GM12874 (cell line): ENCODE measurements around the gene ATG7.

ENCODE experiments used
- TF ChIP-seq, protein P1 (sequence below): IDR thresholded peaks from 2 replicates; pipeline ENCODE4 v1.5.1; 2011; ENCODE audit warnings: low read depth, mild to moderate bottlenecking, control low read depth, low read length, moderate library complexity; ENCODE audit not compliant: insufficient read depth

ATG7 gene

DNA sequence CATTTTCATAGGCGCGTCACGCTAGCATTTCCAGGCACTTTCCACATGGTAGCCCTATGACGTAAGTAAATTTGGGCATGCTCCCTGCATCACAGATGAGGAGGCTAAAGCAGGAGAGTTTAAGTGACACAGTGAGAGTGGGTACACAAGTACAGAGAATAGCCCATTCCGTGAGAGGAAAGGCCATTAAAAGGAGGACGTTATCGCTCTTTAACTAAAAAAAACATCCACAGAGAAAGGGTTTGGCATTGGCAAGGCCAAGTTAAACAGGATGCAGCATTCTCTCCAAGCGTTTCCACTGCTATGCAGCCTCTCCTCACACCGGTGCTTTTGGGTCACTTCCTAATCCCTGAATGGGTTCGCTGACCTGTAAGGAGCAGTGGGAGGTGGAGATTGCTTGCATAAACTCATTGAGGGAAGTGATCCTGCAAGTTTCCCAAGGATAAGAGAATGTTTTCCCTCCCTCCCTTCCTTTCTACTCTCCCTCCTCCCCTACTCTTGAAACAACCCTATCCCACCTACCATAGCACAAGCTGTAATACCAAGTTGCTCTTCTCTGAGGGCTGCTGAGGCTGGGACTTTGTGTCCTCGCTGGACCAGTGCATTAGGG lies 223.9 kb downstream of the ATG7 start:
- TF ChIP-seq, protein P1, sequence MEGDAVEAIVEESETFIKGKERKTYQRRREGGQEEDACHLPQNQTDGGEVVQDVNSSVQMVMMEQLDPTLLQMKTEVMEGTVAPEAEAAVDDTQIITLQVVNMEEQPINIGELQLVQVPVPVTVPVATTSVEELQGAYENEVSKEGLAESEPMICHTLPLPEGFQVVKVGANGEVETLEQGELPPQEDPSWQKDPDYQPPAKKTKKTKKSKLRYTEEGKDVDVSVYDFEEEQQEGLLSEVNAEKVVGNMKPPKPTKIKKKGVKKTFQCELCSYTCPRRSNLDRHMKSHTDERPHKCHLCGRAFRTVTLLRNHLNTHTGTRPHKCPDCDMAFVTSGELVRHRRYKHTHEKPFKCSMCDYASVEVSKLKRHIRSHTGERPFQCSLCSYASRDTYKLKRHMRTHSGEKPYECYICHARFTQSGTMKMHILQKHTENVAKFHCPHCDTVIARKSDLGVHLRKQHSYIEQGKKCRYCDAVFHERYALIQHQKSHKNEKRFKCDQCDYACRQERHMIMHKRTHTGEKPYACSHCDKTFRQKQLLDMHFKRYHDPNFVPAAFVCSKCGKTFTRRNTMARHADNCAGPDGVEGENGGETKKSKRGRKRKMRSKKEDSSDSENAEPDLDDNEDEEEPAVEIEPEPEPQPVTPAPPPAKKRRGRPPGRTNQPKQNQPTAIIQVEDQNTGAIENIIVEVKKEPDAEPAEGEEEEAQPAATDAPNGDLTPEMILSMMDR, result no peak

DNA sequence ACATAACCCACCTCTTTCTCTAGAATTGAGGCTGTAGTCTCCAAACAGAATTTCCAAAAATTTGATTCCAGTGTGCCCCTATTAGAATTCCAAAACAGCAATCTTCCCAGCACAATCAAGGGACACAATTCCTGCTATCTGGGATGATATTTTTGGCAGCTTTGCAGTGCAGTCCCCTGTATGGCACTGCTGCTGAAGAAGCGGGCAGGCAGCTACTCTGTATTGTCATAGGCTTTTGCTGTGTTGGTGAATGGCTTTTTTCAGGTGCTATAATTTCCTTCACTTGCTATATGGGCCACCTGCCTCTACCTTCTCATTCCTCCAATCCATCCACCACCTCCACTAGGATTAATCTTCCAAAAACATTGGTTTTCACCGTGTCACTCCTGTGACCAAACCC lies 226.0 kb downstream of the ATG7 start:
- TF ChIP-seq, protein P1, result no peak

DNA sequence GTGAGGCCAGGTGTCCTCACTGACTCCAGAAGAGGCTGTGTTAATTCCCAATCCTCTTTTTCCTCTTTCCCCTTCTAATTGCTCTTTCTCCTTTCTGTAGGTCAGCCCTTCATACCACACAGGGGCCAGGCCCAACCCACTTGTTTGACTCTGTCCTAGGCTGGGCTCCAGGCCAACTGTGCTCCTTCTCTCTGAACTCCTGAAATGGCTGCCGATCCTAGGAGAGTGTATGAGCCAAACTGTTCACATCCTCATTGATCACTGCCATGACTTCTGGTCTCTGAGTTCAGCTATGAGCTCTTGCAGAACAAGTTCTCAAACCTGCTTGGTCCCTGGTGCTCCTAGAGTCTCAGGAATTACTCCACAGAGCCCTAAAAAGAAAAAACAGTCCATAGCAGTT lies 226.4 kb downstream of the ATG7 start:
- TF ChIP-seq, protein P1, result no peak

DNA sequence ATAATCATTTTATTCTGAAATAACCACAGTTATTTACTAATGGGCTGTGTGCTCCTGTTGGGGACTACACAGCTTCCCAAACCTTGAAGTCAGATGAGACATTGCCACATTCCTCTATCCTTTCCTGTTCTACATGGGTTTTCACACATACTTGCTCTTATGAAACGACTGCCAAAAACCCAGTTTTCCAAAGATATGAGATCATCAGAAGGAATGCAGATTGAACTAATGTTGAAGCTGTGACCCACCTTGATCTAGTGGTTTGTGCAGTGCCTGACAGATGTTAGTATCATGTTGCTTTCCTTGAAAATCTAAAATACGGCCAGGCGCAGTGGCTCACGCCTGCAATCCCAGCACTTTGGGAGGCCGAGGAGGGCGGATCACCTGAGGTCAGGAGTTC lies 226.9 kb downstream of the ATG7 start:
- TF ChIP-seq, protein P1, result no peak

DNA sequence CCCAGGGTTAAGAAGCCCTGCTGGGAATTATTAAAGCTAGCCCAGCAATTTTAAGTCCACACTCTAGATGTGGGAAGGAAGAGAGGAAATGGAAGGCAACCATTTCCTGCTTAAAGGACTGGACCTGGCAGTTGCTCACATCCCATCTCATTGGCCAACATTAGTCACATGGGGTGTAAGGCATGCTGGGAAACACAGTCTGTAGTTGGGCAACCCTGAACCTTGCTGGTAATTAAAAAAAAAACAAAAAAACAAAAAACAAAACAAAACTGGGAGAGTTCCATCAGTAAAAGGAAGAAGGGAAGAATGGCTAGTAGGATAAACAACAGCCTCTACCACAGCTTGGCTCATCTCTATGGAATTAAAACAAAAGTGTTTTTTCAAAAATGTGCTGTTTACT lies 235.5 kb downstream of the ATG7 start:
- TF ChIP-seq, protein P1, result no peak

DNA sequence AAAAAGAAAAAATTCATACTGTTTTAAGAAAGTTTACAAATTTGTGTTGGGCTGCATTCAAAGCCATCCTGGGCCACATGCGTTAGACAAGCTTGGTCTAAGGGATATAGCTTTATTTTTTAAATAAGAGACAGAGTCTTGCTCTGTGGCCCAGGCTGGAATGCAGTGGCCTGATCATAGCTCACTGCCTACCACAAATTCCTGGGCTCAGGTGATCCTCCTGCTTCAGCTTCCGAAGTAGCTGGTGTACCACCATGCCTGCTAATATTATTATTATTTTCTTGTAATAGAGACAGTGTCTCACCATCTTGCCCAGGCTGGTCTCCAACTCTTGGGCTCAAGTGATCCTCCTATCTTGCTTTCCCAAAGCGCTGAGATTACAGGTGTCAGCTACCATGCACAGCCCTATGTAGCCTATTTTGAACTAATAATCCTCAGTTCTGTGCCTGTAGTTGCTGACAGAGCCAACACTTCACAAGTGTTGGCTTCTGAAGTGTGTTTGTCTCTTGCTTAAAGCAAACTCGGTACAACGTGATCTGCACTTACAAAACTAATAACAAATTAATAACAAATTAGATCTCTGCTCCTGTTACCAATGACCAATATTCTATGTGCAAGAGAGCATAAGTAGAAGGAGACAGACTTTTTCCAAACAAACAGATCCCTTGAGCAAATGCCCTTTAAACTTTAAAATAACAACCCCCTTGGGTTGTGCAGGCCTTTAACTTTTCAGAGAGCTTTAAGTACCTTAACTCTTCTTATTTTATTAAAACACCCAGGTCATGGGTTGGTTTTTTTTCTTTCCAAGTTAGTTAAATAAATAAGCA lies 236.4 kb downstream of the ATG7 start:
- TF ChIP-seq, protein P1, result no peak

DNA sequence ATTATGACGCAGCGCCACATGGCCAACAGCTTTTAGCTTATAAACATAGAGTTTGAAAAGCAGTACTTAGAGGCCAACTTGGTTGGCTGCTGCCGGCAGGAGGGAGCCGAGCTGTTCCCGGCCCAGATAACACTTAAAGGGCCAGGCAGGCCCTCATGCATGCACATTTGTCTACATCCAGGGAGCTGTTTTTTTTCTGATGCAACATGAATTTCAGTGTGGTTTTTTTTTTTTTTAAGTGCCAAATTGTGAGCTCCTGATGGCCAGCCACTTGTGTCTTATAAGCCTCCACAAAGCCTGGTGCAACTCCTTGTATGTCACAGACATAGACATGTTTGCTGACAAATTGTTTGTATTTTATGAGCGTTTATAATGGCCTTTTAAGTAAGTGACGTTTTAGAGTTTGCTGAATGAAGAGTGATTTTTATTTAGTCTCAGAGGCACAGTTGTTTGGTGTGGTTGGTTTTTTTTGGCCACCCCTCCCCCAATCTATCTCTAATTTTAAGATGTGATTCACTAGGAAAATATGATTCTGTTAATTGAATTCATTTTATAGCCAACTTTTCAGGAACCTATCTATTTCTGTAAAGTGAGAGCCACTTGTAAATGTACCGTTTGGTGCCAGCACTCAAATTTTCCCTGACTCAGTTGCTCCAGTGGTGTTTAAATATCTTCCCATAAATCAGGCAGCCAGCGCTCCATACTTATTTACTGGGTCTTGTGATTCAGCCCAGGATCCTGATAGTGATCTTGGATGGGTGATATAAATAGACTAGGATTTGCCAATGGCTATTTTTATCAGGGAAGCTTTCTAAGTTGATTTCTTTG lies 237.2 kb downstream of the ATG7 start:
- TF ChIP-seq, protein P1, result no peak
